Left hindlimb (tissue), 1 donor: ENCODE measurements around the gene ITIH4.

Experiments used
- DNase-seq: peaks from one replicate; pipeline ENCODE4 v3.0.0-alpha.2; 2018

Gene ITIH4

DNA sequence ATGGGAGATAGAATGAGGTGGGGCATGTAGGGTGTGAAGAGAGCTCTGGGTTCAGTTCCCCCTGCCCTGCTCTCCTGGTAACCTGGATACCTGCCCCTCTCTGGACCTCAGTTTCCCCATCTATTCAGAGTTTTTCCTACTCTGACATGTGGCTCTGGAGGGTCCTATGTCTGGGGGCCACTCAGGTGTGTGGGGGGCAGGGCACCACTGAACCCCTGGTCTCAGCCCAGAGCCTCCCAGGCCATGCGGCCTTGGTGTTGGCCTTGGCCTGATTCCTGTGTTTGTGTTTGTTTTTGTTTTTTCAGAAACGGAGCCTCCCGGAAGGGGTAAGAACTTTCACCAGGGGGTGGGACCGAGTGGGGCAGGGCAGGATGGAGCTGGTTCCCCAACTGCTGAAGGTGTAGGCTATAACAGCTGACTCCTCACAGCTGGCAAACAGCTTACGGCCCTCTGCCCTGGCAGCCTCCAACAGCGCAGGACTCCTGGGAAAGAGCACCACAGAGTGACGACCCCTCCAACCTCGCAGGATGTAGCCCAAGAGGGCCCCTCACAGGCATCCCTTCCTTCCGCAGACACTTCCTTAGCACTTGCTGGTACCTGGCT is 35.1 kb downstream of the ITIH4 start:
- no peak for DNase-seq

DNA sequence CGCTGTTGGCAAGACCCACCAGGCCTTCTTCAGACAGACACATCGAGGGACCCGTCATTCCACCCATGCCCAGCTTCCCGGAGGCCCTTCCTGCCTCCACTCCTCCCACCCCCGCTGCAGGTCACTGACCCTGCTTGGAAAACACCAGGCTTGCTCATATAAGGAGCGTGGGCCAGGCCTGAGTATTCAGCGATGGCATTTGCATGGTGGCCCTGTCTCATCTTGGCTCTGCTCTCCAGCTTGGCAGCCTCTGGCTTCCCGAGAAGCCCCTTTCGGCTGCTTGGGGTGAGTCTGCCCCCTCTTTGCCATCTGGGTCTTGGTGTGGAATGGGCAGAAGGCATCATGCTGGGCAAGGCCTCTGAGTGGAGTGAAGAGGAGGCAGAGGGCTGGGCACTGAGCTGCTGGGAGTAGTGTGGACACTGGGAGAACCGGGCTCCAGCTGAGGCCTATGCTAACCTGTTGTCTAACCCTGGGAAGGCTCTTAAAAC is 35.8 kb downstream of the ITIH4 start, which contains the start of gene ITIH3:
Gene ITIH3 (plus strand): TSS at position 185 of the 488 bp plus-strand sequence. CDS start 8 bp downstream, at position 193.
- no peak for DNase-seq

DNA sequence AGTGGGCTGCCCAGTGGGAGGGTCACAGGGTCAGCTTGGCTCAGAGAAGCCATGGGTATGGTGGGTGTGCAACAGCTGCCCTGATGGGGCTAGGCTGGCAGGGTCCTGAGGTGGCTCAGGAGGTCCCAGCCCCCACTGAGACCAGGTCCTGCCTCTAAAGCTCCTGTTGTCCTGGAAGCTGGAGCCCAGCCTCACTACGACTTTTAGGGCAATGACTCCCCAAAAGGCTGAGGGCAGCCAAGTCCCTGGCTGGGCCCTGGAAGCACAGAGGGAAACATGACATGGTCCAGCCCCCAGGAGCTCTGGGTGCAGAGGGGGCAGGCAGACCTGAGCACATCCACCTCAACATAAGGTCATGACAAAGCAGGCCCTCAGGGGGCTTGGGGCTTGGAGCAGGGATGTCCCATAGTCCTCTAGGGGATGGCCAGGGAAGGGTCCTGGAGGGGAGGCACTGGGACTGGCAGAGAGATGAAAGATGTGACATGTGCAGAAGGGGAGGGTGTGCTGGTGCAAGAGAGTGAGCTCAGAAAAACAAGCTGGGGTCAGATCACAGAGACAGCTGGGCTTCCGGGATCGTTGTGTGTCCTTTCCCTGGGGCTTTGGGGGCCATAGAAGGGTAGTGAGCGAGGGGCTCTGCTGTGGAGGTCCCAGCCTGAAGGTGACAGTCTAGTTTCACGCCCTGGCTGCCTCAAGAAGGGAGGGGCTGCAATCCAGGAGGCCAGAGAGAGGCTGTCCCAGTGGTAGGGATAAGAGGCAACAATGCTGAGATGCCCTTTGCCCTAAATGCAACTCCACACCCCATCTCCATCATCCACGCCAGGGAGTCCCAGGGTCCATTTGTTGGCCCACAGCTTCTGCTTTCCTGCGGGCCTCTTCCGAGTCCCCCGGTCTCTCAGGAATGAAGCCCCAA is 36.5 kb downstream of the ITIH4 start:
- no peak for DNase-seq

DNA sequence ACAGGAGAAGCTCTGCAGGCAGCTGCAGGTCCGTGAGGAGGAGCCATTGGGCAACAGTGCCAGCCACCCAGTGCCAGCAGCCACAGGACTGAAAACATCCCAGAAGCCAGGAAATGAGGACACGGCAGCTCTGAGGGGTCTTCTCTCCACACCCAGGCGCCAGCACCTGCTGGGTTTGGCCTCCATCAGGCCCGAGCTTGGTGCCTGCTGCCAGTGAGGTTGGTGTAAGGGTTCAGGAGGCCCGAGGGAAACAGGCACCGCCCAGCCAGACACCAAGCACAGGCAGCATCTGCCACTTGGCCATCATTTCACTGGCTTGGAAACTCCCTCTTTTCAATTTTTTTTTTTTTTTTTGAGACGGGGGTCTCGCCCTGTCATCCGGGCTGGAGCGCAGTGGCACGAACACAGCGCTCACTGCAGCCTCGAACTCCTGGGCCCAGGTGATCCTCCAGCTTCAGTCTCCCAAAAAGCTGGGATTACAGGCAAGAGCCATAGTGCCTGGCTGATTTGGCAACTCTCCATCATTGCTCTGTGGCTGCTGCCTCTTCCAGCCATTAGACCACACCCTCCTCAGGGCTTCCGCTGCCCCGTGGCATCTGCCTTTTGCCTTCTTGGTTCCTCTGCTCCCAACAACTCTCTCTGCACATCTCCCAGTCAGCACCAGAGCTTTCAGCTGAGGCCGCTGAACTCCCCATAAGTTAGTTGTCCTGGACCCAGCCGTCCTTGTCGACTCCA is 37.3 kb downstream of the ITIH4 start:
- no peak for DNase-seq

DNA sequence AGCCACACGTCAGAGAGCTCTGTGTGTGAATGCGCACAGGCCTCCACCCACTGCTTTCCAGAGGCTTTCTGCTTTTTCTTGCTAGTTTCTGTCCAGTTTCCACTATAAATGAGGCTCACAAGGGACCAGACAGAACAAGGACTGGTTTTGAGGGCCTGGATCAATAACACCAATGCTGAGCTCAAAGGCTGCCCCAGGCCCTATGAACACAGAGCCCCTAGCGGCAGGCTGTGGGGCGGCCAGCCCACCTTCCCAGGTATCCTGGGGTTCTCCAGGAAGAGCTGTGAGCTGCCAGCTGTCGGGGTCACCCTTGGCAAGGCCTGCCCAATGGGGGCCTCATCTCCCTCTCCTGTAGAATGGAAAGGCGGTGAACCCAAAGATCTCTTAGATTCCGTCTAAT is 38.1 kb downstream of the ITIH4 start:
- no peak for DNase-seq

DNA sequence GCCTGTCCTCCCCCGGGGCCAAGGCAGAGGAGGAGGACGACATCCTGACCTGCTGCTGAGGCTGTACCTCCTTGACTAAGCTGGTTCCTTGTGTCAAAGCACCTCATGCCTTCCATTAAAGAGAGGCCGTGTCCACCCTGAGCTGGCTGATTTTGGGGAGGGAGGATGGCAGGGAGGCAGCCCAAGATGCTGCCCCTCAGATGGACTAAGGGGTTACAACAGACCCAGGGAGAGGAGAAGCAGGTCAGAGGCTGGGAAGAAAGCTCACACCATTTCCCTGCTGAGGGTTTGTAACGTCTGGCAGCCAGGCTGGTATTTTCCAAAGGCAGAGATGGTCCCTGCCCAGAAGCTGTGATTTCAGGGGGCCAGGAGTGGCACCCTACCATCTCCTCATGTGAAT is 38.5 kb downstream of the ITIH4 start:
- no peak for DNase-seq

DNA sequence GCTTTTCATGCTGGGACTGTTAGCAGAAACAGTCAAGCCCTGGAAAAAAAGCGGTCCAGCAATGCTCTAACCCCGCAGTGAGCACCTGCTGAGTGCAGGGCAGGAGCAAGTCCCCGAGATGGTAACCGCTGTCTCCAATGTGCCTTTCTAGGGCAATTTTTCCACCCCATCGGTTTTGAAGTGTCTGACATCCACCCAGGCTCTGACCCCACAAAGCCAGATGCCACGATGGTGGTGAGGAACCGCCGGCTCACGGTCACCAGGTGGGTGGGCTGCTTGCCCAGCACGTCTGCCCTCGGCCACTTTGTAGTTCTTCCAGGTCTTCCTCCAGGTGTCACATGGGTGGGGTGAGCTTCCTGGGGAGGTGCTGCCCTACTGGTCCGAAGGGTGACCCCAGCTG is 39.1 kb downstream of the ITIH4 start:
- no peak for DNase-seq

DNA sequence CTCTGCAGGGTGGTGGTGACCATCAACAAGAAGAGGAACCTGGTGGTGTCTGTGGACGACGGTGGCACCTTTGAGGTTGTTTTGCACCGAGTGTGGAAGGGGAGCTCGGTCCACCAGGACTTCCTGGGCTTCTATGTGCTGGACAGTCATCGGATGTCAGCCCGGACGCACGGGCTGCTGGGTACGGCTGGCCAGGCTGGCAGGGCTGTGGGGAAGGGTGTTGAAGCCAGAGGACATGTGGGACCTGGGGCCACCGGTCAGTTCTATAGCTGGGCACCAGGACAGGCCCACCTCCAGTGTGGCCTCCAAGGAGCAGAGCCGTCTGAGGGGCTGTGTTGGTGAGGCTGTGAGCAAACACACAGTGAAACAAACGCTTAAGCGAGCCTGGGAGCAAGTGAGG is 39.7 kb downstream of the ITIH4 start:
- no peak for DNase-seq

DNA sequence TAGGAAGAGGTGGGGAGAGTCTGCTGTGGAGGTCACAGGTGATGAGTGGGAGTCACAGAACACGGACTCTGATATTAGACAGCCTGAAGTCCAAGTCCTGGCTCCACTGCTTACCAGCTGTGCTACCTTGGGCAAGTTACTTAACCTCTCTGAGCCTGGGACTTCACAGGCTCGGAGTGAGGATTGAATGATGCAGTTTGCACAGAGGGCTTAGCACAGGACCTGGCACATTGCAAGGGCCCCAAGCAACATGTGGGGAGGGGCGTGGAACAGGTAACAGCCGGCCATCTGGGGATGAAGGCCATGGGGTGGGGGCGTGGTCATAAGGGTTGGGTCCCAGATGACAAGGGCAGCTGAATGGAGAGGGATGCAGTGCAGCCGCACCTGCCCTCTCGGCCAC is 40.1 kb downstream of the ITIH4 start:
- DNase-seq = no peak

DNA sequence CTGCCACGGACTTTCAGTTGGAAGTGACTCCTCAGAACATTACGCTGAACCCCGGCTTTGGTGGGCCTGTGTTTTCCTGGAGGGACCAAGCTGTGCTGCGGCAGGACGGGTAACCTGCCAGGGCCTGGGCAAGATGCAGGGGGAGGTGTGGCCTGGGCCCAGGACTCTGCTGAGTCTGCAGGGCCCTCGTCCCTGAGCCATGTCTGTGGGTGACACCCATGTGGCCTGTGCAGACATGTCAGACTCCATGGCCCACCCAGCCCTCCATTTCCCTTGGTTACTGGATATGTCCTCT is 40.8 kb downstream of the ITIH4 start:
- no peak for DNase-seq

DNA sequence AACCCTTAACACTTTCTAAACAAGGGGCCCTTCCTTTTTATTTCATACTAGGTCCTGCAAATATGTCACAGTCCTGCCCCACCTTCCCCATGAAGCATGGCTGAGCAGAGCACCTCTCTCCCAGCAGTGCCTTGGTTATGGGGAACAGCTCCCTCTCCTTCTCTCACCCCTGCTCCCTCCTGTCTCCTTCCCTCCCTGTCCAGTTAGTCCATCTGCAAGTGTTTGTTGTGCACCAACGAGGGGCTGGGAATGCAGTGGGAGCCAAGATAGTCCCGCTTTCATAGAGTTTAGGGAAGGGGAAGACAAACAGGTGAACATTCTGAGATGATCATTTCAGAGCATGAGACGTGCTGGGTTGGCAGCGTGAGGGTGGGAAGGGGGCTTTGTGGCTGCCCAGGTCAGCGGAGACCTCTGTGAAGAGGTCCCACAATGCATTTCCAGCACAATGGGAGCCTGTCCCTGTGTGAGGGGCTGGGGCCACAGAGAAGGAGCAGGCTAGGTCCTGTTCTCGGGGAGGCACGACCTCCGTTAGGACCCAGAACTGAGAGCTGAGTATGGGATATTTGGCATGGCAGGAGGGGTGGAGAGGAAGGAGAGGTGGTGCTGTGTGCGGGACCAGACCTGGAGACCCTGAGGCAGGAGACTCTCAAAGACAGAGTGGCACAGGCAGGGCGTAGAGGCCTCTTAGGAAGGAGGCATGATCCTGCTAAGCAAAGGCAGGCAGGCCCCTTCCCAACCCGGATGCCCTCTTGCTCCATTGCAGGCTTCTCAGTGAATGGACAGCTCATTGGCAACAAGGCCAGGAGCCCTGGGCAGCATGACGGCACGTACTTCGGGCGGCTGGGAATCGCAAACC is 41.4 kb downstream of the ITIH4 start:
- no peak for DNase-seq

DNA sequence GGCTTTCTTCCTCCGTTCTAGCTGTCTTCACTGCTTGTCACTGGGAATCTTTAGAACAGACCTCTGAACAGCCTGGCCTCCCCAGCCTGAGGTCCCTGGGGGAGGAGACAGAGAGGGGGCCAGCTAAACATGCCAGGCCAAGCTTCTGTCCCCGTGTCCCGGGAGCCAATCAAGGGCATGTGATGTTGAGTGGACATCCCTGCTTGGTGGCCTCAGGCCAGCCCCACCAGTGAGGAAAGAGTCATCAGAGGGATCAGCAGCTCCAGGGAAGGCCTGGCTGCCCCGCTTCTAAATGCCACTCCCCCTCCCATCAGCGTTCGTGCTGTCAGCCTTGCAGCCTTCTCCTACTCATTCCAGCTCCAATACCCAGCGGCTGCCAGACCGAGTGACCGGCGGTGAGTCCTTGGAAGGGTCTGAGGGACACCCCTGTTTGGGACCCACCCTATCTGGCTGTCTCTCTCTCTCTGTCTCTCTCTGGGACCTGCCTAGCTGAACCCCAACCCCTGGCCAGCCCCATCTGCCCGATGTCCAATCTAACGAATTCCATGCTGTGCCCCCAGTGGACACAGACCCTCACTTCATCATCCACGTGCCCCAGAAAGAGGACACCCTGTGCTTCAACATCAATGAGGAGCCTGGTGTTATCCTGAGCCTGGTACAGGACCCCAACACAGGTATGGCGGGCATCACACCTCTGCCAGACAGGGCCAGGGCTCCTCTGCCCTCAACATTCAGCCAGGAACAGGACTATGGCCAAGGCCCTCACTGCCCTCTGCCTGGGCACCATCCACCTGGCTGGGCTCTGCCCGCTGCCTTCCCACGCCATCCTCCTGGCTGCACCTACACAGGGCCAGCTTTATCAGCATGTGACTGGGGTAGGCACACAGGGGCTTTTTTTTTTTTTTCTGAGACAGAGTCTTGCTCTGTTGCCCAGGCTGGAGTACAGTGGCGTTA is 42.5 kb downstream of the ITIH4 start:
- DNase-seq = no peak

DNA sequence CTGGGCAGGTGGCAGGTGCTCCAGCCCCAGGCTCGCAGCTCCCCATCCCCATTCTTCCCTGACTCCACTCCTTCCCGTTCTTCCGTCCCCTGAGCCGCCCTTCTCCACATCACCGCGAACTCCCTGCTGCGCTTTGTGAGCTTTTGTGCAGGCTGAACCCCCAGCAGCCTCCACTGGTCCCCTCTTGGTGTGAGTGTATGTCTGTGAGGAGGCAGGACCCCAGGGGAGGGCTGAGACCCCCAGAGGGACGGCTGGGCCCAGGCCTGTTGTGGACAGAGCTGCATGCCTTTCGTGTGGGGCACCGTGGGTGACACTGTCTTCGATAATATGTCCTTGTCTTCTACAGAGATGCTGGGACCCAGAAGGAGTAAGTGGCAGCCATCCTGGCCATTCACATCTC is 43.2 kb downstream of the ITIH4 start:
- DNase-seq = no peak

DNA sequence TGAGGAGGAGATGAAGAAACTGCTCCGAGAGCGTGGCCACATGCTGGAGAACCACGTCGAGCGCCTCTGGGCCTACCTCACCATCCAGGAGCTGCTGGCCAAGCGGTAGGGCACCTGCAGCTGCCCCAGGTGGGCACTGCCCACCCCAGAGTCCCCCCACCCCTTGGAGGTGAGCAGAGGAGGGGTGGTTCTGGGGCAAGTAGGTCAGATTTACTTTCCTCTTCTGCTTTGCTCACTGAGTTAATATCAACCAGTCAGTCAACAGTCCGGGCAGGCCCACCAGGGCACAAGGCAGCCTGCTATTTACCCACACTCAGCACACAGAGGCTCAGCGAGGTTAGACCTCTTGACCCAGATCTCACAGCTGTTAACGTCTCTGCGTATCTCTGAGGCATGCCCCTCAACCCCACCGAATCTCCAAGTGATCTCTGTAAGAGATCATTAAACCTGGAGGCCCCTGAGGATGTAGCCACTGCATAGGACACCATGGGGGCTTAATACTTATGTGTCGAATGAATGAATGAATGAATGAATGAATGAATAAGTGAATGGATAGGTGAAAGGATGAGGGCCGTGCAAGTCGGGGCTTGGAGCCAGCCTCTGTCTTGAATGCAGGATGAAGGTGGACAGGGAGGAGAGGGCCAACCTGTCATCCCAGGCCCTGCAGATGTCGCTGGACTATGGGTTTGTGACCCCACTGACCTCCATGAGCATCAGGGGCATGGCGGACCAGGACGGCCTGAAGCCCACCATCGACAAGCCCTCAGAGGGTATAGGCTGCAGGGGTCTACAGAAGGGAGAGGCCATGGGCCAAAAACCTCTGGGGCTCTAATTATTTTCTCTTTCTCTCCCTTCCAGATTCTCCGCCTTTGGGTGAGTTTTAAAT is 43.9 kb downstream of the ITIH4 start:
- DNase-seq = no peak

DNA sequence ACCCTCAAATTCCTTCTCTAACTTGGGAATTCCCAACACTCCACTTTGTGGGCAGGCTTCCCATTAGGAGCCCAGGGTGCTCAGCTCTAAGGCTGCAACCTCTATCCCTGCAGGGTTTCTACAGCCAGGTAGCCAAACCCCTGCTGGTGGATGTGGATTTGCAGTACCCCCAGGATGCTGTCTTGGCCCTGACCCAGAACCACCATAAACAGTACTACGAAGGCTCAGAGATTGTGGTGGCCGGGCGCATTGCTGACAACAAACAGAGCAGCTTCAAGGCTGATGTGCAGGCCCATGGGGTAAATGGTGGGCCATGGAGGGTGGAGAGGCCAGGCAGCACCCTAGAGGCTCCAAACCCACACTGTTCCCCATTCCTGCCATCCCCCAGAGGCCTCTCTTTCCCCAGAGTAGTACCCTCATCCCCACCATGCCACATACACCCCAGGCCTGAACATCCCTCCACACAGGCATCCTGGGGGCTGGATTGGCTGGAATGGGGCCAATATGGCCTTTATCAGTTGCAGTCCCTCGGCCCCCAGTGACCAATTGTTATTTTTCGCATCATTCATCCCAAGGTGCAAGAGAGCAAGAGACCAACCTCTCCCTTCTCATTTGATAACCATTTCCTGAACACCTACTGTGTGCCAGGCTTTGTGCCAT is 45.4 kb downstream of the ITIH4 start:
- DNase-seq = no peak

DNA sequence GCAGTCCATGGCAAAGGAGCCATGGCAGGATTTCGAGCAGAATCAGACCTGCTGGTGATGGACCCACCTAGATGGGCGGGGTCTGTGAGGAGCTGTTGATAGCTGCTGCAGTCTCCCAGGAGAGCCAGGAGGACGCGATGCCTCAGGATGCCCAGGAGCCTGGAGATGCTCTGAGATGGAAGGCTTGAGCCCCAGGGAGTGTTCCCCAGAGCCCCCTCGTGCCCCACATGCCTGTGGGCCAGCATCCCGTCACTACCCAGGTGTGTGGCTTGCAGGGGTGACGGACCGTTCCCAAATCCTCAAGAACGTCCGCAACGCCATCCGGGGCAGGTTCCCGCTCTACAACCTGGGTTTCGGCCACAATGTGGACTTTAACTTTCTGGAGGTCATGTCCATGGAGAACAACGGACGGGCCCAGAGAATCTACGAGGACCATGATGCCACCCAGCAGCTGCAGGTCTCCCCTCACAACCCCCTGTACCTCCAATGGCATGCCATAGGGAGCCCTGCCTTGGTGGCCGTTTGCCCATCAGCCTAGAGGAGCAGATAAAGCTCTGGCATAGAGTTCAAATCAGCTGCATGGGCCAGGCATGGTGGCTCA is 46.4 kb downstream of the ITIH4 start:
- no peak for DNase-seq

DNA sequence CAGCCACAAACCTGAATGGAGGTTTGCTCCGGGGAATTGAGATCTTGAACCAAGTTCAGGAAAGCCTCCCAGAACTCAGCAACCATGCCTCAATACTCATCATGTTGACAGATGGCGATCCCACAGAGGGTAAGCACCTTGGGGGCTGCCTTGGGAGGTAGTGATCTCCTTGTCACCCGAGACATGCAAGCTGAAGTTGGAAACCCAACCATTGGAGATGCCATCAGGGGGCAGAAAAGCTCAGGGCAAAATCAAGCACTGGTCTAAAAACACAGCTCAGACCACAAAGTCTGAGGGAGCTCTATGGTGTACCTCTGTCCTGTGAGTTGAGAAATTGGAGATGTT is 47.3 kb downstream of the ITIH4 start:
- no peak for DNase-seq

DNA sequence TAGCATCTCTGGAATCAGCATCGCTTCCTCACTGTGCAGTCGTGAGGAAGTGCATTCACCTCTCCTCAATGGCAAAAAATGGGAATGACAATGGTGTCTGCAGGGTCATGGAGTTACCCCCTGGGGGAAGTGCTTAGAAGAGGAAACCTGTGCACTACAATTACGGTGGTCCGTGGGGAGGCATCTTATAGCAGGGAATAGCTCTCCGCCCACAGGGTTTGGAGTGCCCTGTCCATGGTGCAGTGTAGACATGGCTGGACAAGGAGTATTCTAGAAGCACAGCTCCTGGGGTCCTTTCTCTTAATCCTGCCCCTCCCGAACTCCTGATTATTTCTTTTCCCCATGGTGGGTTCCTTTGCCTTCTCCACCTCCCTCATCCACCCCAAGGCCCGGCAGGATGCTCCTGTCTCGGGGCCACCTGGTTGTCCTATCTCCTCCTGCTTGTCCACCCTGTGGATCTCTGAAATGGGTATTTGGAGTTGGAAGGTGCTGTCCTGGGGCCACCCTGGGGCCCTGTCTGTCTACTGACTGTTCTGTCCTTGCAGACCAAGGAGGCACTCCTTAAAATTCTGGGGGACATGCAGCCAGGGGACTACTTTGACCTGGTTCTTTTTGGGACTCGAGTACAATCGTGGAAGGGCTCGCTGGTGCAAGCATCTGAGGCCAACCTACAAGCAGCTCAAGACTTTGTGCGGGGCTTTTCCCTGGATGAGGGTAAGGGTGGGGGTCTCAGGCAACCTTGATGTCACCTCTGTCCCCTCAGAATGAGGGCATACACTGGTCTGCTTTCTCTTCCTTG is 47.9 kb downstream of the ITIH4 start:
- DNase-seq = no peak

DNA sequence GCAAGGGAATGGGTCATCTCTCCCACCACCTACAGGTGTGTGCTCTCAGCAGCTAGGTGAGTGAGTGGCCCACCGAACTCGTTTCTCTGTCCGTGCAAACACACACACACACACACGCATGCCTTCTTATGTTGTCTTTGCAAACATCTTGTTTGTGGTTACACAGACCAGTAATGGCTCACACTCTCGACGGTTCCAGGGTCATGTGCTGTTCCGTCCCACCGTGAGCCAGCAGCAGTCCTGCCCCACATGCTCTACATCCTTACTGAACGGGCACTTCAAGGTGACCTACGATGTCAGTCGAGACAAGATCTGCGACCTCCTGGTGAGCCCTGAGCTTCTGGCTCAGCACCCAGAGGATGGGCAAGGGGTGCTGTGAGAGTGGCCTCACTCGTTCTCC is 48.7 kb downstream of the ITIH4 start:
- DNase-seq = no peak
